ENCODE results near the gene ESRRG. TPM values are rescaled to one million over a fixed set of nuclear protein-coding genes. Genes with fewer than 3 reads are reported as not detected.

The ESRRG gene
- total and polyA plus RNA-seq, 2 experiments from 2014 or later = 1.2 to 1.7 TPM

DNA sequence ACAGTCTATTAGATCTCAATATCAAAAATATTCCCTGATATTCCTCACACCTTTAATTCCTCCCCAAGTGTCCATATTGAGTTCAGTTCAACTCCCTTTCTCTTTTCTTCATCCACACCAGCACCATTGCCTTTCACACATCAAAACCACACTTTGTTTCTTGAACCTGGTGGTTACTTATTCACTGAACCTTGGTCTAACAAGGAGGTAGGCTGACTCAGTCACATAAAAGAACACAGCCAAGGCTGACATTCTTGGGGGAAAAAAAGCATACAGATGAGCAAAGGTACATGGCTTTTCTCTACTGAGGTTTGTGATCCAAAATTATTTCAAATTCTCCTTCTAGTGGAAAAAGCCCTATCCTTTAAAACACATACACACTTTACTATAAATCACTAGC is 168.3 kb downstream of the ESRRG start:
- Histone ChIP-seq H3K27me3 (ENCODE audit: insufficient read depth) (no peaks in the 10 kb centered on the region), H4K20me1 (replicated peaks; ENCODE audit: insufficient read depth) (no peaks in the 10 kb centered on the region), H3K36me3 (ENCODE audit: insufficient read depth) (no peaks in the 10 kb centered on the region), H3K4me2 (no peak overlapping the region), H3K9me2 (ENCODE audit: insufficient read depth) (no peaks in the 10 kb centered on the region), H3K27ac (ENCODE audit: low read depth) (no peak overlapping the region), H3K79me2 (replicated peaks; ENCODE audit: insufficient read depth) (no peaks in the 10 kb centered on the region), H3K4me3 (no peak overlapping the region), H3K4me1 (ENCODE audit: insufficient read depth) (no peaks in the 10 kb centered on the region), H3F3A (replicated peaks; ENCODE audit: low read depth) (no peaks in the 10 kb centered on the region), H2AFZ (0 out of 2 replicates have a peak overlapping the region, but pooled peaks have one; percentile 12)
- Mint-ChIP-seq H3K36me3 (ENCODE audit: low read depth) (no peaks in the 10 kb centered on the region), H3K4me3 (no peak overlapping the region), H3K27me3 (ENCODE audit: insufficient read depth, low read depth, poor library complexity) (peaks cover 2% of the 10 kb centered on the region), H3K9me3 (no peaks in the 10 kb centered on the region), H3K27ac (peak overlapping the region; percentile 28), H3K4me1 (peaks cover 4% of the 10 kb centered on the region; the same call in 2 of the 3 replicates)
- TF ChIP-seq, protein P1, sequence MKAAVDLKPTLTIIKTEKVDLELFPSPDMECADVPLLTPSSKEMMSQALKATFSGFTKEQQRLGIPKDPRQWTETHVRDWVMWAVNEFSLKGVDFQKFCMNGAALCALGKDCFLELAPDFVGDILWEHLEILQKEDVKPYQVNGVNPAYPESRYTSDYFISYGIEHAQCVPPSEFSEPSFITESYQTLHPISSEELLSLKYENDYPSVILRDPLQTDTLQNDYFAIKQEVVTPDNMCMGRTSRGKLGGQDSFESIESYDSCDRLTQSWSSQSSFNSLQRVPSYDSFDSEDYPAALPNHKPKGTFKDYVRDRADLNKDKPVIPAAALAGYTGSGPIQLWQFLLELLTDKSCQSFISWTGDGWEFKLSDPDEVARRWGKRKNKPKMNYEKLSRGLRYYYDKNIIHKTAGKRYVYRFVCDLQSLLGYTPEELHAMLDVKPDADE (IDR thresholded peaks at IDR 0.05) = no peak
- TF ChIP-seq ZNF114 (CRISPR knock-in tag; IDR thresholded peaks at IDR 0.05) = no peak
- TF ChIP-seq ZNF331 (CRISPR knock-in tag; IDR thresholded peaks at IDR 0.05; ENCODE audit: low read depth) = no peak
- no peak for TF ChIP-seq POLR2AphosphoS5 (IDR thresholded peaks at IDR 0.05; ENCODE audit: low read depth)
- TF ChIP-seq EZH2phosphoT487 (IDR thresholded peaks at IDR 0.05; ENCODE audit: unreplicated experiment) = no peak
- TF ChIP-seq, protein P2, sequence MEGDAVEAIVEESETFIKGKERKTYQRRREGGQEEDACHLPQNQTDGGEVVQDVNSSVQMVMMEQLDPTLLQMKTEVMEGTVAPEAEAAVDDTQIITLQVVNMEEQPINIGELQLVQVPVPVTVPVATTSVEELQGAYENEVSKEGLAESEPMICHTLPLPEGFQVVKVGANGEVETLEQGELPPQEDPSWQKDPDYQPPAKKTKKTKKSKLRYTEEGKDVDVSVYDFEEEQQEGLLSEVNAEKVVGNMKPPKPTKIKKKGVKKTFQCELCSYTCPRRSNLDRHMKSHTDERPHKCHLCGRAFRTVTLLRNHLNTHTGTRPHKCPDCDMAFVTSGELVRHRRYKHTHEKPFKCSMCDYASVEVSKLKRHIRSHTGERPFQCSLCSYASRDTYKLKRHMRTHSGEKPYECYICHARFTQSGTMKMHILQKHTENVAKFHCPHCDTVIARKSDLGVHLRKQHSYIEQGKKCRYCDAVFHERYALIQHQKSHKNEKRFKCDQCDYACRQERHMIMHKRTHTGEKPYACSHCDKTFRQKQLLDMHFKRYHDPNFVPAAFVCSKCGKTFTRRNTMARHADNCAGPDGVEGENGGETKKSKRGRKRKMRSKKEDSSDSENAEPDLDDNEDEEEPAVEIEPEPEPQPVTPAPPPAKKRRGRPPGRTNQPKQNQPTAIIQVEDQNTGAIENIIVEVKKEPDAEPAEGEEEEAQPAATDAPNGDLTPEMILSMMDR (conservative IDR thresholded peaks at IDR 0.05; ENCODE audit: low read depth in 2 of 2) = no peak
- TF ChIP-seq JUNB (IDR thresholded peaks at IDR 0.05; ENCODE audit: unreplicated experiment) = no peak
- TF ChIP-seq, protein P3, sequence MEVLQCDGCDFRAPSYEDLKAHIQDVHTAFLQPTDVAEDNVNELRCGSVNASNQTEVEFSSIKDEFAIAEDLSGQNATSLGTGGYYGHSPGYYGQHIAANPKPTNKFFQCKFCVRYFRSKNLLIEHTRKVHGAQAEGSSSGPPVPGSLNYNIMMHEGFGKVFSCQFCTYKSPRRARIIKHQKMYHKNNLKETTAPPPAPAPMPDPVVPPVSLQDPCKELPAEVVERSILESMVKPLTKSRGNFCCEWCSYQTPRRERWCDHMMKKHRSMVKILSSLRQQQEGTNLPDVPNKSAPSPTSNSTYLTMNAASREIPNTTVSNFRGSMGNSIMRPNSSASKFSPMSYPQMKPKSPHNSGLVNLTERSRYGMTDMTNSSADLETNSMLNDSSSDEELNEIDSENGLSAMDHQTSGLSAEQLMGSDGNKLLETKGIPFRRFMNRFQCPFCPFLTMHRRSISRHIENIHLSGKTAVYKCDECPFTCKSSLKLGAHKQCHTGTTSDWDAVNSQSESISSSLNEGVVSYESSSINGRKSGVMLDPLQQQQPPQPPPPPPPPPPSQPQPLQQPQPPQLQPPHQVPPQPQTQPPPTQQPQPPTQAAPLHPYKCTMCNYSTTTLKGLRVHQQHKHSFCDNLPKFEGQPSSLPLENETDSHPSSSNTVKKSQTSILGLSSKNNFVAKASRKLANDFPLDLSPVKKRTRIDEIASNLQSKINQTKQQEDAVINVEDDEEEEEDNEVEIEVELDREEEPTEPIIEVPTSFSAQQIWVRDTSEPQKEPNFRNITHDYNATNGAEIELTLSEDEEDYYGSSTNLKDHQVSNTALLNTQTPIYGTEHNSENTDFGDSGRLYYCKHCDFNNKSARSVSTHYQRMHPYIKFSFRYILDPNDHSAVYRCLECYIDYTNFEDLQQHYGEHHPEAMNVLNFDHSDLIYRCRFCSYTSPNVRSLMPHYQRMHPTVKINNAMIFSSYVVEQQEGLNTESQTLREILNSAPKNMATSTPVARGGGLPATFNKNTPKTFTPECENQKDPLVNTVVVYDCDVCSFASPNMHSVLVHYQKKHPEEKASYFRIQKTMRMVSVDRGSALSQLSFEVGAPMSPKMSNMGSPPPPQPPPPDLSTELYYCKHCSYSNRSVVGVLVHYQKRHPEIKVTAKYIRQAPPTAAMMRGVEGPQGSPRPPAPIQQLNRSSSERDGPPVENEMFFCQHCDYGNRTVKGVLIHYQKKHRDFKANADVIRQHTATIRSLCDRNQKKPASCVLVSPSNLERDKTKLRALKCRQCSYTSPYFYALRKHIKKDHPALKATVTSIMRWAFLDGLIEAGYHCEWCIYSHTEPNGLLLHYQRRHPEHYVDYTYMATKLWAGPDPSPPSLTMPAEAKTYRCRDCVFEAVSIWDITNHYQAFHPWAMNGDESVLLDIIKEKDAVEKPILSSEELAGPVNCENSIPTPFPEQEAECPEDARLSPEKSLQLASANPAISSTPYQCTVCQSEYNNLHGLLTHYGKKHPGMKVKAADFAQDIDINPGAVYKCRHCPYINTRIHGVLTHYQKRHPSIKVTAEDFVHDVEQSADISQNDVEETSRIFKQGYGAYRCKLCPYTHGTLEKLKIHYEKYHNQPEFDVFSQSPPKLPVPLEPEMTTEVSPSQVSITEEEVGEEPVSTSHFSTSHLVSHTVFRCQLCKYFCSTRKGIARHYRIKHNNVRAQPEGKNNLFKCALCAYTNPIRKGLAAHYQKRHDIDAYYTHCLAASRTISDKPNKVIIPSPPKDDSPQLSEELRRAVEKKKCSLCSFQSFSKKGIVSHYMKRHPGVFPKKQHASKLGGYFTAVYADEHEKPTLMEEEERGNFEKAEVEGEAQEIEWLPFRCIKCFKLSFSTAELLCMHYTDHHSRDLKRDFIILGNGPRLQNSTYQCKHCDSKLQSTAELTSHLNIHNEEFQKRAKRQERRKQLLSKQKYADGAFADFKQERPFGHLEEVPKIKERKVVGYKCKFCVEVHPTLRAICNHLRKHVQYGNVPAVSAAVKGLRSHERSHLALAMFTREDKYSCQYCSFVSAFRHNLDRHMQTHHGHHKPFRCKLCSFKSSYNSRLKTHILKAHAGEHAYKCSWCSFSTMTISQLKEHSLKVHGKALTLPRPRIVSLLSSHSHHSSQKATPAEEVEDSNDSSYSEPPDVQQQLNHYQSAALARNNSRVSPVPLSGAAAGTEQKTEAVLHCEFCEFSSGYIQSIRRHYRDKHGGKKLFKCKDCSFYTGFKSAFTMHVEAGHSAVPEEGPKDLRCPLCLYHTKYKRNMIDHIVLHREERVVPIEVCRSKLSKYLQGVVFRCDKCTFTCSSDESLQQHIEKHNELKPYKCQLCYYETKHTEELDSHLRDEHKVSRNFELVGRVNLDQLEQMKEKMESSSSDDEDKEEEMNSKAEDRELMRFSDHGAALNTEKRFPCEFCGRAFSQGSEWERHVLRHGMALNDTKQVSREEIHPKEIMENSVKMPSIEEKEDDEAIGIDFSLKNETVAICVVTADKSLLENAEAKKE (CRISPR knock-in tag; IDR thresholded peaks at IDR 0.05) = no peak
- TF ChIP-seq STAT1 (IDR thresholded peaks at IDR 0.05; ENCODE audit: unreplicated experiment) = no peak
- TF ChIP-seq EZH2 (IDR thresholded peaks at IDR 0.05; ENCODE audit: low read depth, unreplicated experiment) = no peak
- no peak for TF ChIP-seq CREB1 (CRISPR knock-in tag; IDR thresholded peaks at IDR 0.05; ENCODE audit: low read depth)
- DNase-seq (ENCODE audit: low spot score) (no peak), ATAC-seq (no peak)

All from GM23338 (cell line).